HG03175 (cell line): ENCODE results near the gene ELAVL1.
"Not testable (repeated sequence)": the region's sequence is repeated elsewhere in the genome, so short reads cannot be mapped to it uniquely, and the experiment has no call there.

Experiments
- ATAC-seq: cut with Tn5 transposase; IDR thresholded peaks from one replicate; pipeline ENCODE4 v1.9.1; 2021; ENCODE audit warnings: mild to moderate bottlenecking, moderate library complexity; ENCODE audit not compliant: unreplicated experiment

ELAVL1 gene

DNA sequence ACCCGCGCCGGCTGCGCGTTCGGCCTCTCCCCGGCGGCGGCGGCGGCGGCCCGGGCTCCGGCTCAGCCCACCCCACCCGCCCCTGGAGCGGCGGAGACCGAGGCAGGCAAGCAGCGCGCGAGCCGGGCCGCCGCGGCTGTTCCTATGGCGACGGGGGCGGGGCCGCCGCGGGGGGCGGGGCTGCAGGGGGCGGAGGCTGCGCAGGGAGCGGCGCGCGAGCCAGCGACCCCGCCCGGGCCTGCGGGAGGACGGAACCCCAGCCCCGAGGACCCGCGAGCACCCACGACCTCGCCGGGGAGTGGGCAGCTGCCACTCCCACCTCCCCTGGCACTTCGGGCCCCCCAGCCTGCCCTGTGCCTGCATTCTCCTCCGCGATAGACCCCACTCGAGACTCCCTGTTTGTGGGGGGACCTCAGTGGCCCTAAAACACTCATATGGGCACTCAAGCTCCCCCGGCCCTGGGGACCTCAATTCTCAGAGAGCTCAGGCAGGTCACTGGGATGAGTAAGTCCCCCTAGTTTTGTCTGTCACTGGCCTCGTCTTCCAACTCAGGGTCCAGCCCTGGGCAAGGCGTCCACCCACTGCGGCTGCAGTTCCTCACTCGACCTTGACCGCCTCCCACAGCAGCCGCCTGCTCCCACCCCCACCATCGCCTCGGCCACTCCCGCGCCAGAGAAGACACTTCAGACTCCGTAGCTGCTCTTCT is 79.3 kb downstream of the ELAVL1 start, which contains the start of gene CTXN1:
TSS of gene CTXN1 (minus strand) at position 115 of the 706 bp plus-strand sequence. CDS start 597 bp downstream, outside the sequence.
- ATAC-seq: peak; percentile 36

- ATAC-seq: no peak
Measured at GRCh38 chr19:7925171-7925851, 80.1 kb downstream of the ELAVL1 start.

DNA sequence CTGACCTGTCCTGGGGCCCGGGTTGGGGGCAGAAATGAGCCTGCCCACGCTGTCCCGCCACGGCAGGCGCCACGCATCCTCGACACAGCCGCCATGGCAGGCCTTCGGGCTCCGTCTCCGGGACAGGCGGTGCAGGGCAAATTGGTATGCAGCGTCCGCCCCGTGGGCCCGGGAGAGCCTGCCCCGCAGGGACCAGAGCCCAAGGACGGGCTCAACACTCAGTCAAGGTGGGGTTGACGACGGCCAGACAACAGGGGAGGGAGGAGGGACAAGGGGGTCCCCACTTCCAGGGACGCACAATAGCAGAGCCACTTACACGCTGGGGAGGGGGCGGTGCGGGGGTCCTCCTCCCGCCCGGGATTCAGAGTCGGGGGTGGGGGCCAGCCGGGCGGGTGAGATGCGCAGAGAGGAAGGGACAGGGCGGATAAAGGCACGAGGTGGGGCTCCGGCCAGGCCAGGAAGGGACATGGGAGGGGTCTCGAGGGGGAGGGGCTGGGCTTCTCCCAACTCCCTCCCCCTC is 80.7 kb downstream of the ELAVL1 start:
- ATAC-seq: no peak

GRCh38 chr19:7924241-7924640 is 81.2 kb downstream of the ELAVL1 start:
- ATAC-seq: no peak

GRCh38 chr19:7923295-7924191 is 81.9 kb downstream of the ELAVL1 start:
- no peak for ATAC-seq

GRCh38 chr19:7922836-7923195 is 82.6 kb downstream of the ELAVL1 start:
- ATAC-seq: no peak

DNA sequence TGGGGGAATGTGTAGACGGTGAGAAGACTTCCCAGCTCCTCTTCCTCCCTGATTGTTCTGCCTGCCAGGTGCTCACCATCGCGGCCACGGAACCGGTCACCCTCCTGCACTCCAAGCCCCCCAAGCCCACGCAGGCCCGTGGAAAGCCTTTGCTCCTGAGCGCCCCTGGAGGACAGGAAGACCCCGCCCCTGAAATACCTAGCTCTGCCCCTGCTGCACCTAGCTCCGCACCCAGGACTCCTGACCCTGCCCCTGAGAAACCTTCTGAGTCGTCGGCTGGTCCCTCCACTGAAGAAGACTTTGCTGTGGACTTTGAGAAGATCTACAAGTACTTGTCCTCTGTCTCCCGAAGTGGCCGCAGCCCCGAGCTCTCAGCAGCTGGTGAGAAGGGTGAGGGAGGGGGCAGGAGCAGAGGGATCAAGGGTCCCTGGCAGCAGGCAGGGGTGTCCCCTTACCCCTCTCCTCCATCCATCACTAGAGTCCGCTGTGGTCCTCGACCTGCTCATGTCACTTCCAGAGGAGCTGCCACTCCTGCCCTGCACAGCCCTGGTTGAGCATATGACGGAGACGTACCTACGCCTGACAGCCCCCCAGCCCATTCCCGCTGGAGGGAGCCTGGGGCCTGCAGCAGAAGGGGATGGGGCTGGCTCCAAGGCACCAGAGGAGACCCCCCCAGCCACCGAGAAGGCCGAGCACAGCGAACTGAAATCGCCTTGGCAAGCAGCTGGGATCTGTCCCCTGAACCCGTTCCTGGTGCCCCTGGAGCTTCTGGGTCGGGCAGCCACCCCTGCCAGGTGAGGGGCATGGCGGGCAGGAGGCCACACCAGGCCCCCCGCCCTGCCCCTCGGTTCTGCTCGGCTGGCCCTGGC is 83.2 kb downstream of the ELAVL1 start:
- no peak for ATAC-seq

DNA sequence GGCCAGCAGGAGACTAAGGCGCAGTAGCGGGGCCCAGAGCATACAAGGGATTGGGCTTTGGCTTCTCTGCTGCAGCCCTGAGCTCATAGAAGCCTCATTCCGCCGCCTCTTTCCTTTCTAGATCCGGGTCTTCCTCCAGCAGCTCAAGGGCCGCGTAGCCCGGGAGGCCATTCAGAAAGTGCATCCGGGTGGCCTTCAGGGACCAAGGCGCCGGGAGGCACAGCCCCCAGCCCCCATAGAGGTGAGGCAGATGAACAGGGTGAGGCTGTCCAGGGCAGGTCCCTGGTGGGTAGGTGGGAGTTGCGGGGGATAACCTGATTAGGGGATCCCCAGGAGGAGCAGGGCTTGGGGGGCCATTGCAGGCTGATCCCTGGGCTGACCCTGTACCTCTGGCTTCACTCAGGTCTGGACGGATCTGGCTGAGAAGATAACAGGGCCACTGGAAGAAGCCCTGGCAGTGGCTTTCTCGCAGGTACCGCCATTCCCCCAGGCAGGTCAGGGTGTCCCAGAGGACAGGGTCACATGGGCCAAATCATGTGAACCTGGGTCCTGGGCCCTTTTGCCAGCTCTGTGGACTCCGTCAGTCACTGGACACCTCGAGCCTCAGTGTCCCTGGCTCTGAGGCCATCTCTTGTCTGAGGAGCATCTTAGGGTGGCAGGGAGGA is 84.0 kb downstream of the ELAVL1 start:
- ATAC-seq: no peak

DNA sequence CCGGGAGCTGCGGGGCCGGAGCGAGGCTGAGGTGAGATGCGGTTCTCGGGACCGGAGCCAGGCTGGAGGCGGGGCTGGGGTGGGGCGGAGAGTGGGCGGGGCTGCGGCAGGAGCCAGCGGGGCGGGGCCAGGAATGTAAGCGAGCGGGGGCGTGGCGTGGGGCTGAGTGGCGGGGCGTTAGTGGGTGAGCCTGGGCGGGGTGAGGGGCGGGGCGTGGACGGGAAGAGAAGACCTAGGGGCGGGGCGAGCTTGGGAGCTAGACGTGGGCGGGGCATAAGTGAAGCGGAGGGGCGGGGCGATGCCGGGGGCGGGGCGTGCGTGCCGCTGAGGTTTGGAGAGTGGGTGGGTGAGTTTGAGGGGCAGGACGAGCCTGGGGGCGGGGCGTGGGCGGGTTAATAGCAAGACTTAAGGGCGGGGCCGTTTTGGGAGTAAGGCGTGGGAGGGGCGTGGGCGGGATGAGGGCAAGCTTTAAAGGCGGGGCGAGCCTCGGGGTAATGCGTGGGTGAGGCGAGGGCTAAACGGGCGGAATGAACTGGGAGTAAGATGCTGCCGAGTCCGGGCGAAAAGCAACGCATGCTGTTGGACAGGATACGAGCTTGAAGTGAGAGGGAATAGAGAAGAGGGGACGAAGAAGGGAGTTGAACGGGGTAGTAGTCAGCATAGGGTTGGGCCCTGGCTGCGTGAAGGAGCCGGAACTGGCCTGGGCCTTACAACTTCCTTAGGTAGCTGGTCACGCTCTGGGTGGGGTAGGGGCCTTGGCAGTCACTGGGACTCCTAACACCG is 84.7 kb downstream of the ELAVL1 start:
- ATAC-seq: peak; percentile 38

DNA sequence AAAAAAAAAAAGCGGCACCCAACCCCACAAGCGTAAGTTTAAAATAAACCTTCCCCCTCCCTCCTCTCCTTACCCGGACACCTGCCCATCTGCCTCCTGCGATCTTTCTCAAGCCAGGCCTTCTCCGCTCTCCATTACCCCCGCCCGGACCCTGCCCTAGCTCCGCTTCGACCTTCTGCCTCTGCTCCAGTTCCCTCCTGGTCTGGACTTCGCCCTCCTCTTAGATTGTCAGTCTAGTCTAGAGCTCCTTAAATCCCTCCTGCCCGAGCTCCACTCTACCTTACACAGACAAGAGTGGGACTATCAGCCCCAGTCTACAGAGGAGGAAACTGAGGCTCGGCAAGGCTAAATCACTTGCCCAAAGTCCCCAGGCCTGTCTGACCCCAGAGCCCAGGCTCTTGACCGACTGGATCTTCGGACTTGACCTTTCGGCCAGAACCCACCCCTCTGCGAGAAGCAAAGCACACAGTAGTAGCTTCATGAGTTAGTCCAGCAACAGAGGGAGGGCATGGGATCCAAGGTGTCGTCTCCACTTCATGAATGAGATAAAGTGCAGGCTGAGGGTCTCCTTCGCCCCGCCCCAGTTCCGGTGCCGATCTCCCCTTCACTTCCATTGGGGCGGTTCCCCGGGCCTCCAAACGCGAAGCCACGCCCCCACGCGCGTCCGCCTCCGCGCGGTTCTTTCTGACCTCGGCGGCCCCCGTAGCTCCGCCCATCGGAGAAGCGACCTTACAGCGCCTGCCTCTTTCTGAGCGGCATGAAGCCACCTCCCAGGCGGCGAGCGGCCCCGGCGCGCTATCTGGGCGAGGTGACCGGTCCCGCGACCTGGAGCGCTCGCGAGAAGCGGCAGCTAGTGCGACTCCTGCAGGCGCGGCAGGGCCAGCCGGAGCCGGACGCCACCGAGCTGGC is 85.6 kb downstream of the ELAVL1 start, which contains the start of gene SNAPC2:
TSS of gene SNAPC2 (plus strand) at position 729 of the 909 bp plus-strand sequence. CDS start at position 758, 29 bp downstream.
- ATAC-seq: peak; percentile 64

DNA sequence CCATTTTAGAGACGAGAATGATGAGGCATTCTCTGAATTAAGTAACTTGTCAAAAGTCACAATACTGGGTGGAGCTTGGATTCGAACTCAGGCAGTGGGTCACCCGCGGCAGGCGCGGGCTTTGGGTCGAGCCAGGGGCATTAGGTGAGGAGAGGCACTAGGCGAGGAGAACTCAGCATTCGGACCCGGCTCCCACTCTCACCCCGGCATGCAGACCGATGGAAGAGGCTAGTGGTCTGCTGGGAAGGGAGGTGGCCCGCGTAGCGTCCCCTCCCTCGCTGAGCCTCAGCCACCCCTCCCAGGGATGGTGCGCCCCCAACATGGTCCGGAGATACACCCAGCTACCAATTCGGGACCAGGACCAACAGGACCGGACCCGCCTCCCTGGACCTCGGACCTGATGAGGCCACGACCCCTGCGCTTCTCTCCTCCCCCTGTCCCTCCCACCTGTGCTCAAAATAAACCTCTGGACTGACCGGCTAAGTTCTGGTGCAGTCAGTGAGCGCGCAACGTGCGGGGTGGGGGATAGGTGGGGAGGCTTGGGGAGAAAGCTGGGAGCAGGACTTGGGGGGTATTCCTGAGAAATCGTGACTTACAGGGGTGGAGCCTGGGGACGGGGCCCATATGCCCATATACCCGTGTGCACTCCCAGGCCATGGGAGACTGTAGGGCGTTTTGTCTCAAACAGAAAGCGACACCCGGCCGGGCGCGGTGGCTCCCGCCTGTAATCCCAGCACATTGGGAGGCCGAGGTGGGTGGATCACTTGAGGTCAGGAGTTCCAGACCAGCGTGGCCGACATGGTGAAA is 86.6 kb downstream of the ELAVL1 start:
- ATAC-seq: no peak

- ATAC-seq: not testable (repeated sequence)
Measured at GRCh38 chr19:7918062-7918614, 87.3 kb downstream of the ELAVL1 start.

DNA sequence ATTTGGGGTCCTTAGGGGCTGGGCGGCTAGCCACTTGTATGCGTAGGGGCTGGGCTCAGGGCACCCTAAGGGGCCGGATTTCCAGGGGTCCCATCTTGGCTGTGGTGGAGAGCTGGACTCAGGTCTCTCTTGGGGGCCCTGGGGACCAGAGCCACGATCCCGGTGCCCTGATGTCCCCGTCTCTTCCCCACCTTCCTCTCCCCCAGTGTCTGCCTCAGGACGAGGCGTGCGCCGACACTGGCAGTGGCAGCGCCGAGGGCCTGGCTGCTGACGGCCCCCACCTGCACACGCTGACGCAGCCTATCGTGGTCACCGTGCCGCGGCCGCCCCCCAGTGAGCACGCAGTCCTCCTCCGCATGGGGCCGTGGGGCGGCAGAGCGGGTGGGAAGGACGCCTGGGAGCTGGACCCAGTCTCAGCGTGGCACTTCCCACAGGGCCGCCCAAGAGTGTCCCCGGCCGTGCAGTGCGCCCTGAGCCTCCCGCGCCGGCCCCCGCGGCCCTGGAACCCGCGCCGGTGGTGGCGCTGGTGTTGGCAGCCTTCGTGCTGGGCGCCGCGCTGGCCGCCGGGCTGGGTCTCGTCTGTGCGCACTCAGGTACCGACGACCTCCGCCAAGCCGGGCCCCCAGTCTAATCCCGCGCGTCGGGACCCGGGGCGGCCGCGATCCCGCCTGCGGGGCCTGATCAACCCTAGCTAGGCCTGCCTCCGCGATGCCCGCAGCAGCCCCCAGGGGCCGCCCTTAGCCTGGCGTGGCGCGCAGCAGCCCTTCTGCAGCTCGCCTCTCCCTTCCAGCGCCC is 88.0 kb downstream of the ELAVL1 start:
- ATAC-seq: no peak

GRCh38 chr19:7916955-7917266 is 88.5 kb downstream of the ELAVL1 start:
- ATAC-seq: no peak

DNA sequence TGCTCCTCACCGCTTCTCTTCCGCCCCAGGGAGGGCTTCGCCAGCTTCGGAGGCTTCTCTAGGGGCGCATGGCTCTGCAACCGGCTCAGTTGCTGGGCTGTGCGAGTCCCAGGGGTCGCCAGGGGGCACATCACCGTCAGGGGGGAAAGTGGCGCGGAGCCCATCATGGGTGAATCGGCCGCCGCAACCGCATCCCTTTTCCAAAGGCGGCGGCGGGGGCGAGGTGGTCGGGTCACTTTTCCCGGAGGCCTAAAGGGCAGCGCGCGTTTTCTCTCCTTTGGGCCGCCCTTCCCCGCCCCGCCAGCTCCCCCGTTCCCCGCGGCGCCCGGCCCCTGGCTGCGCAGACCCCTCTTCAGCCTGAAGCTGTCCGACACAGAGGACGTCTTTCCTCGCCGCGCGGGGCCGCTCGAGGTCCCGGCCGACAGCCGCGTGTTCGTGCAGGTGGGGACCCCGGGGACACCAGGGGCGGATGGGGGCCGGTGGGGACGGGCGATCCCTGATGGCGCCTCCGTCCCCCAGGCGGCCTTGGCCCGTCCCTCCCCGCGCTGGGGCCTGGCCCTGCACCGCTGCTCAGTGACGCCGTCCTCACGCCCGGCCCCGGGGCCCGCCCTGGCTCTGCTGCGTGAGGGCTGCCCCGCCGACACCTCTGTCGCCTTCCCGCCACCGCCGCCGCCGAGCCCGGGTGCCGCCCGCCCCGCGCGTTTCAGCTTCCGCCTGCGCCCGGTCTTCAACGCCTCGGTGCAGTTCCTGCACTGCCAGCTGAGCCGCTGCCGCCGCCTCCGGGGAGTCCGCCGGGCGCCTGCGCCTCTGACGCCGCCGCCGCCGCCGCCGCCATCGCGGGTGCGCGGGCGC is 89.1 kb downstream of the ELAVL1 start:
- ATAC-seq: no peak
